ENCODE results near the gene RHO. TPM values are rescaled to one million over a fixed set of nuclear protein-coding genes. Genes with fewer than 3 reads are reported as not detected.

RHO gene
- total RNA-seq, 1 donor from 2014 or later, result not detected

DNA sequence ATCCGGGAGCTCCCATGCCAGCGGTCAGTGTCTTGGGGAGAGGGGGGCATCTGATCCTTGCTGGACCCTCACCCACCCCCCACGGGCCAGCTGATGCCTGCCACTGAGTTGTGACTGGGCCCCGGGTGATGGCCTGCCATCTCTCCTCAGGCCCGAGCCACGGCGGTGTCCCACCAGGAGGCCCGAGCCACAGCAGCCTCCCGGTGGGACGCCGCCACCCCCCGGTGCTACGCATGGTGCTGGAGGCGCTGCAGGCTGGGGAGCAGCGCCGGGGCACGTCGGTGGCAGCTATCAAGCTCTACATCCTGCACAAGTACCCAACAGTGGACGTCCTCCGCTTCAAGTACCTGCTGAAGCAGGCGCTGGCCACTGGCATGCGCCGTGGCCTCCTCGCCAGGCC is 18.8 kb downstream of the RHO start:
- Histone ChIP-seq H3K36me3 (no peaks in the 10 kb centered on the region), H3K4me1 (peaks cover 4% of the 10 kb centered on the region), H3K9me3 (replicated peaks) (no peaks in the 10 kb centered on the region), H3K27ac (replicated peaks) (no peak overlapping the region), H3K4me3 (no peak overlapping the region), H3K27me3 (ENCODE audit: low read depth) (no peaks in the 10 kb centered on the region)
- intact Hi-C loops (cut with micrococcal nuclease), result no loop called here
- TF ChIP-seq, protein P1, sequence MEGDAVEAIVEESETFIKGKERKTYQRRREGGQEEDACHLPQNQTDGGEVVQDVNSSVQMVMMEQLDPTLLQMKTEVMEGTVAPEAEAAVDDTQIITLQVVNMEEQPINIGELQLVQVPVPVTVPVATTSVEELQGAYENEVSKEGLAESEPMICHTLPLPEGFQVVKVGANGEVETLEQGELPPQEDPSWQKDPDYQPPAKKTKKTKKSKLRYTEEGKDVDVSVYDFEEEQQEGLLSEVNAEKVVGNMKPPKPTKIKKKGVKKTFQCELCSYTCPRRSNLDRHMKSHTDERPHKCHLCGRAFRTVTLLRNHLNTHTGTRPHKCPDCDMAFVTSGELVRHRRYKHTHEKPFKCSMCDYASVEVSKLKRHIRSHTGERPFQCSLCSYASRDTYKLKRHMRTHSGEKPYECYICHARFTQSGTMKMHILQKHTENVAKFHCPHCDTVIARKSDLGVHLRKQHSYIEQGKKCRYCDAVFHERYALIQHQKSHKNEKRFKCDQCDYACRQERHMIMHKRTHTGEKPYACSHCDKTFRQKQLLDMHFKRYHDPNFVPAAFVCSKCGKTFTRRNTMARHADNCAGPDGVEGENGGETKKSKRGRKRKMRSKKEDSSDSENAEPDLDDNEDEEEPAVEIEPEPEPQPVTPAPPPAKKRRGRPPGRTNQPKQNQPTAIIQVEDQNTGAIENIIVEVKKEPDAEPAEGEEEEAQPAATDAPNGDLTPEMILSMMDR (IDR thresholded peaks at IDR 0.05; ENCODE audit: borderline replicate concordance), result no peak
- no peak for DNase-seq

DNA sequence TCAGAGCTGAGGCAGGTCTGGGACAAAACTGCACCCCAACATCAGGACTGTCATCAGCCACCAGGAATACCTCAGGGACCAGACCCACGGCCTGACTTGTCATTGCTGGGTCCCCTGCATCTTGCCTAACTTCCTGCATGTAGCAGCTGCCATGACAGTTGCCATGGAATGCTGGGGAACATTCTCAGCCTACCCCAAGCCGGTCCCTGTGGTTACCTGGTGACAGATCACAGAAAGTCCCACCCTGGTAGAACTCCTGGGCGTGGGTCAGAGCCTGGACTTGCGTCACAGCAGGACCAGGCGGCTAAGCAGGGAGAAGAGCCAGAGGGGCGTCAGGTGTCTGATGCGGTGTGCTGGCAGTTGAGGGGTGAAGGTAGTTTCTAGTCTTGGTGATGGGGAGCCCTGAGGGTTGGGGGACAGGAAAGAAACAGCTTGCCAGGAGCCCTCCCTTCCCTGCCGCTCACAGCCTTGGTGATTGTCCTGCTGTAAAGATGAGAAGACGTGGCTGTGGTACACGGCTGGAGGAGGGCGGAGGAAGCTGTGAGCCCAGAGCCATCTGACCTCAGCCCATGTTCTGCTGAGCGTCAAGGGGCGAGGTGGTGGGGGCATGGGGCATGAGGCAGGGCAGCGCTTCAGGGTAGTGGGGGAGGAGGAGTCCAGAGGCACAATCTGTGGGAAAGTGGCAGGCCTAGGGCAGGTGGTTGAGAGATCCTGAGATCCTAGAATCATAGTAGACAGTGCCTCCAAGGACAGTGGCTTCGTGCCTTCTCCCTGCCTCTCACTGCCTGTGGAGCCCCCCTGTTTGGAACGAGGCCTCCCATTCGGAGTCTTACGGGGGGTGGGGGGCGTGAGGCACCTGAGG is 19.9 kb downstream of the RHO start:
- TF ChIP-seq, protein P1 (IDR thresholded peaks at IDR 0.05; ENCODE audit: borderline replicate concordance), result no peak
- Histone ChIP-seq H3K9me3 (replicated peaks) (no peaks in the 10 kb centered on the region), H3K36me3 (no peaks in the 10 kb centered on the region), H3K4me1 (peaks cover 14% of the 10 kb centered on the region), H3K4me3 (no peak overlapping the region), H3K27me3 (ENCODE audit: low read depth) (no peaks in the 10 kb centered on the region), H3K27ac (replicated peaks) (no peak overlapping the region)
- no peak for DNase-seq
- intact Hi-C loops (cut with micrococcal nuclease), result no loop called here

DNA sequence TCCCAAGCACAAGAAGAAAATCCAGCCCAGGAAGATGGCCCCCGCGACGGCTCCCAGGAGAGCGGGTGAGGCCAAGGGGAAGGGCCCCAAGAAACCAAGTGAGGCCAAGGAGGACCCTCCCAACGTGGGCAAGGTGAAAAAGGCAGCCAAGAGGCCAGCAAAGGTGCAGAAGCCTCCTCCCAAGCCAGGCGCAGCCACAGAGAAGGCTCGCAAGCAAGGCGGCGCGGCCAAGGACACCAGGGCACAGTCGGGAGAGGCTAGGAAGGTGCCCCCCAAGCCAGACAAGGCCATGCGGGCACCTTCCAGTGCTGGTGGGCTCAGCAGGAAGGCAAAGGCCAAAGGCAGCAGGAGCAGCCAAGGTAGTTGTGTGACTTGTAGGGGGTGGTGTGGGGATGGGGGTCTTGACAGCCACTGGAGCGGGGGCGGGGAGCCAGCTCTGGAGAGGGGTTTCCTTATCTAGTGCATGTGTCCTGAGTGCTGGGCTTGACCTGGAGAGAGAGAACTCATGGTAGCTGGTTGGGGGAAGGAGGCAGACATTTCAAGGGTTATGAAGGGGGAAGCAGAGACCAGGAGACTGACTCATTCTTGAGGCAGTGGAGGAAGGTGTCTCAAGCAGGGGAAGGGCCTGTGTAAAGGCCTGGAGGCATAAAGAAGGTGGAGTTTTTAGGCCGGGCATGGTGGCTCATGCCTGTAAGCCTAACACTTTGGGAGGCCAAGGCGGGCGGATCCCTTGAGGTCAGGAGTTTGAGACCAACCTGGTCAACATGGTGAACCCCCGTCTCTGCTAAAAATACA is 20.8 kb downstream of the RHO start:
- Histone ChIP-seq H3K4me3 (no peak overlapping the region), H3K36me3 (no peaks in the 10 kb centered on the region)
- DNase-seq, result no peak

DNA sequence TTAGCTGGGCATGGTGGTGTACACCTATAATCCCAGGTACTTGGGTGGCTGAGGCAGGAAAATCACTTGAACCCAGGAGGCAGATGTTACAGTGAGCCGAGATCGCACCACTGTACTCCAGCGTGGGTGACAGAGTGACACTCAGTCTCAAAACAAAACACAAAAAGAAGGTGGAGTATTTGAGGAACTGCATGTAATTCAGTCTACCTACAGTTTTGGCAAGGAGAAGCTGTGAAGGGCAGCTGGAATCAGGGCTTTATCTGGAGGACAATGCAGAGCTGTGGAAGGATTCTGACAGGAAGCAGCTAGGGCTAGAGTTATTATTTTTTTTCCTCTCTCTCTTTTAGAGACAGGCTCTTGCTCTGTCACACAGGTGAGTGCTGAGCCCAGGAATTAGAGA is 21.4 kb downstream of the RHO start:
- H3K27ac ChIP-seq (replicated peaks), result no peak overlapping the region
- no peaks in the 10 kb centered on the region for H3K36me3 ChIP-seq
- H3K9me3 ChIP-seq (replicated peaks), result no peaks in the 10 kb centered on the region
- no peak for DNase-seq
- peaks cover 29% of the 10 kb centered on the region for H3K4me1 ChIP-seq
- TF ChIP-seq, protein P1 (IDR thresholded peaks at IDR 0.05; ENCODE audit: borderline replicate concordance), result no peak
- H3K4me3 ChIP-seq, result no peak overlapping the region
- intact Hi-C loops (cut with micrococcal nuclease), result loop anchor here (10.0 kb wide), 1 partner anchor 45 kb away; no protein-coding TSS in a partner anchor
- no peaks in the 10 kb centered on the region for H3K27me3 ChIP-seq (ENCODE audit: low read depth)

More for the DNA sequence above, 20.8 kb downstream of the RHO start:
- H3K27ac ChIP-seq (replicated peaks), result no peak overlapping the region
- no peaks in the 10 kb centered on the region for H3K27me3 ChIP-seq (ENCODE audit: low read depth)
- no peaks in the 10 kb centered on the region for H3K9me3 ChIP-seq (replicated peaks)
- TF ChIP-seq, protein P1 (IDR thresholded peaks at IDR 0.05; ENCODE audit: borderline replicate concordance), result no peak
- intact Hi-C loops (cut with micrococcal nuclease), result no loop called here
- H3K4me1 ChIP-seq, result peaks cover 23% of the 10 kb centered on the region

DNA sequence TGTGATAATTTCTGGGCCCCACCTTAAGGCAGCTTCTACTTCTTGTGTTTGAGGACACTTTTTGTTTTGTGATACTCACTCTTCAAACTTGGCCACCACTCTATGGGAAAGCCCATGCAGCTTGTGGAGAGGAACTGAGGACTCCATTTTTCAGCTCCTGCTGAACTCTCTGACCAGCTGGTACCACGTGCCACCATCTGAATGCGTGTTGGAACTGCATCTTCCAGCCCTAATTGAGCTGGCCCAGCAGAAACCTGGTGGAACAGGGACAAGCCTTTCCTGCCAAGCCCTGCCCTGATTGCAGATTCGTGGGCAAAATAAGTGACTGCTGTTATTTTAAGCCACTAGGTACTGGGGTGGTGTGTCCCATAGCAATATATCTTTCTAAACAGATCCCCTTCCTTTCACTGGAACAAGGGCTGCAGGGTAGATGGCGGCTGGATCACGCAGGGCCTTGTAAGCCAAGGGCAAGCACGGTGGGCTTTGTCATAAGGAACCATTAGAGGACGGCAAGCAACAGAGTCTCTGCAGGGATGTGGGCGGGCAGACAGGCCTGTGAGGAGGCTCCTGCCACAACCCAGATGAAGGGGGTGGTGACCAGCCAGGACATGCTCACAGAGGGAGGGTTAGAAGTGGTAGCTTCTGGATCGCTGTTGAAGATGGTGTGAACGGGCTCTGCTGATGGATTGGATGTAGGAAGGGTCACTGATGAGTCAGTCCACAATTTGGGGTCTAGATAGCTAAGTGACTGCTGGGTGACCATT is 24.0 kb downstream of the RHO start:
- H3K27ac ChIP-seq (replicated peaks), result peak overlapping the region; percentile 19
- H3K27me3 ChIP-seq (ENCODE audit: low read depth), result no peaks in the 10 kb centered on the region
- H3K9me3 ChIP-seq (replicated peaks), result no peaks in the 10 kb centered on the region
- intact Hi-C loops (cut with micrococcal nuclease), result loop anchor here (10.0 kb wide), 1 partner anchor 48 kb away; no protein-coding TSS in a partner anchor
- H3K4me3 ChIP-seq, result no peak overlapping the region
- H3K4me1 ChIP-seq, result peaks cover 55% of the 10 kb centered on the region
- TF ChIP-seq, protein P1 (IDR thresholded peaks at IDR 0.05; ENCODE audit: borderline replicate concordance), result no peak
- H3K36me3 ChIP-seq, result peaks cover 16% of the 10 kb centered on the region
- no peak for DNase-seq
